SK-N-SH (cell line): ENCODE data around the gene APOL6. TPM values are rescaled to one million over a fixed set of nuclear protein-coding genes. Genes with fewer than 3 reads are reported as not detected.

Experiments used
- CTCF ChIA-PET: fragments of 300-600, 350-600 bp; formaldehyde crosslinking; extraction: SDS; loops from one replicate; lab custom pipeline; 2021; lab: Yijun Ruan, JAX
- POLR2A ChIA-PET: fragments of 350-600 bp; sonication (Branson Sonifier 250); formaldehyde crosslinking; extraction: SDS; loops from one replicate; lab custom pipeline; 2020; ENCODE audit warnings: antibody characterized with exemption, inconsistent platforms; lab: Yijun Ruan, JAX
- DNase-seq: peaks from one replicate; pipeline ENCODE4 v3.0.0; 2012
- H2AFZ ChIP-seq: fragments of 200-600 bp; sonication (generic); 2 replicates; pipeline ENCODE4 v1.8.1; 2016; ENCODE audit warnings: antibody characterized with exemption, mild to moderate bottlenecking, low read depth
- H3F3A ChIP-seq: fragments of 200-600 bp; sonication (generic); replicated peaks from 2 replicates; pipeline ENCODE3; 2016; ENCODE audit warnings: antibody characterized with exemption, mild to moderate bottlenecking; ENCODE audit not compliant: insufficient read depth
- H3K27ac ChIP-seq, 2 experiments: fragments of 200-500 bp in 1 of 2; fragments of 200-600 bp in 1 of 2; sonication (Bioruptor generic) in 1 of 2; sonication (generic), shearing (Covaris generic) in 1 of 2; 2 replicates each; pipeline versions ENCODE4 v1.5.1 to v1.6.1; 2014 to 2016; ENCODE audit warnings: low read depth in 2 of 2, inconsistent platforms in 1 of 2, low read length in 1 of 2, mild to moderate bottlenecking in 1 of 2, mixed read lengths in 1 of 2
- H3K27me3 ChIP-seq: fragments of 200-600 bp; sonication (generic), shearing (Covaris generic); 2 replicates; pipeline ENCODE4 v1.6.1; 2016; ENCODE audit warnings: mixed run types; ENCODE audit not compliant: insufficient read depth
- H3K36me3 ChIP-seq, 2 experiments: fragments of 200-500 bp in 1 of 2; fragments of 200-600 bp in 1 of 2; sonication (Bioruptor generic) in 1 of 2; sonication (generic) in 1 of 2; replicated peaks in 1 of 2; 2 replicates each; pipeline versions ENCODE3 to v1.5.1; 2014 to 2016; ENCODE audit warnings: low read length in 1 of 2, mild to moderate bottlenecking in 1 of 2; ENCODE audit not compliant: insufficient read depth in 2 of 2, control insufficient read depth in 1 of 2
- H3K4me1 ChIP-seq, 2 experiments: fragments of 200-500 bp in 1 of 2; fragments of 200-600 bp in 1 of 2; sonication (Bioruptor generic) in 1 of 2; sonication (generic), shearing (Covaris generic) in 1 of 2; 2 replicates each; pipeline versions ENCODE4 v1.5.1 to v1.6.1; 2014 to 2016; ENCODE audit warnings: low read depth in 1 of 2, low read length in 1 of 2, mixed run types in 1 of 2; ENCODE audit not compliant: insufficient read depth in 2 of 2, control insufficient read depth in 1 of 2
- H3K4me2 ChIP-seq: fragments of 200-600 bp; sonication (generic), shearing (Covaris generic); 2 replicates; pipeline ENCODE4 v1.6.1; 2017; ENCODE audit warnings: mixed run types
- H3K4me3 ChIP-seq, 2 experiments: fragments of 200-500 bp in 1 of 2; fragments of 200-600 bp in 1 of 2; sonication (Bioruptor generic) in 1 of 2; sonication (generic), shearing (Covaris generic) in 1 of 2; 2 replicates each; pipeline versions ENCODE4 v1.5.1 to v1.8.1; 2014 to 2016; ENCODE audit warnings: low read depth in 2 of 2, inconsistent platforms in 1 of 2, low read length in 1 of 2, mild to moderate bottlenecking in 1 of 2, mixed read lengths in 1 of 2, moderate library complexity in 1 of 2
- H3K79me2 ChIP-seq: fragments of 200-600 bp; sonication (generic); 2 replicates; pipeline ENCODE4 v1.8.1; 2017; ENCODE audit warnings: mild to moderate bottlenecking; ENCODE audit not compliant: insufficient read depth
- H3K9ac ChIP-seq: fragments of 200-600 bp; sonication (generic); 2 replicates; pipeline ENCODE4 v1.6.1; 2017; ENCODE audit warnings: mixed run types
- H3K9me2 ChIP-seq: fragments of 200-600 bp; sonication (generic); 2 replicates; pipeline ENCODE4 v1.6.1; 2017; ENCODE audit warnings: mixed run types
- H3K9me3 ChIP-seq: fragments of 200-600 bp; sonication (generic); 2 replicates; pipeline ENCODE4 v1.6.1; 2017; ENCODE audit warnings: mixed run types, mild to moderate bottlenecking, moderate library complexity
- H4K20me1 ChIP-seq: fragments of 200-600 bp; sonication (generic); 2 replicates; pipeline ENCODE4 v1.6.1; 2017; ENCODE audit warnings: mild to moderate bottlenecking, mixed run types; ENCODE audit not compliant: insufficient read depth
- EZH2phosphoT487 ChIP-seq: fragments of 200-600 bp; sonication (generic); IDR thresholded peaks from 2 replicates; pipeline ENCODE4 v1.6.1; 2017; ENCODE audit warnings: low read depth, mixed run types, mild to moderate bottlenecking, antibody characterized with exemption, moderate library complexity, borderline replicate concordance
- FOSL2 ChIP-seq: IDR thresholded peaks from 2 replicates; pipeline ENCODE4 v1.4.0; 2012; ENCODE audit warnings: low read depth, mild to moderate bottlenecking, moderate library complexity, borderline replicate concordance
- FOXM1 ChIP-seq: IDR thresholded peaks from 2 replicates; pipeline ENCODE4 v1.4.0; 2012; ENCODE audit warnings: low read depth, mild to moderate bottlenecking
- GABPA ChIP-seq: IDR thresholded peaks from 2 replicates; pipeline ENCODE4 v1.4.0; 2012; ENCODE audit warnings: low read depth, mild to moderate bottlenecking
- MAX ChIP-seq: IDR thresholded peaks from 2 replicates; pipeline ENCODE4 v1.4.0; 2012; ENCODE audit warnings: low read depth
- MXI1 ChIP-seq: IDR thresholded peaks from 2 replicates; pipeline ENCODE4 v1.6.1; 2012; ENCODE audit warnings: mild to moderate bottlenecking, low read depth, low read length, improper control_type of control experiment
- RAD21 ChIP-seq: IDR thresholded peaks from 2 replicates; pipeline ENCODE4 v1.6.1; 2012; ENCODE audit warnings: mild to moderate bottlenecking, low read length
- REST ChIP-seq: IDR thresholded peaks from 2 replicates; pipeline ENCODE4 v1.6.1; 2012; ENCODE audit warnings: mild to moderate bottlenecking, low read depth, low read length, moderate library complexity
- RFX5 ChIP-seq: IDR thresholded peaks from 2 replicates; pipeline ENCODE4 v1.6.1; 2012; ENCODE audit warnings: mild to moderate bottlenecking, improper control_type of control experiment, low read length
- TAF1 ChIP-seq: IDR thresholded peaks from 2 replicates; pipeline ENCODE4 v1.6.1; 2012; ENCODE audit warnings: low read depth, mild to moderate bottlenecking, low read length, moderate library complexity, borderline replicate concordance
- TCF12 ChIP-seq: IDR thresholded peaks from 2 replicates; pipeline ENCODE4 v1.4.0; 2012
- USF1 ChIP-seq: IDR thresholded peaks from 2 replicates; pipeline ENCODE4 v1.4.0; 2012; ENCODE audit warnings: low read depth, borderline replicate concordance
- WGBS: methylation state at CpG from one replicate; pipeline ENCODE4 v1.1.6; 2017; ENCODE audit warnings: low lambda C conversion rate; 5-methylcytosine and 5-hydroxymethylcytosine counted together
- polyA plus RNA-seq, 3 experiments: library from polyadenylated mRNA; depleted of rRNA; stranded (reverse); fragments of >200 nt; gene quantifications; 2 replicates each; pipeline ENCODE4 v1.2.3, GENCODE V29; 2012

The APOL6 gene
- polyA plus RNA-seq, 1 of the 3 experiments (the other 2 are of a cell fraction): 0.90 TPM

GRCh38 chr22:35643991-35644390, 4.3 kb upstream of the APOL6 start:
- Histone ChIP-seq H3K4me2 (no peak overlapping the region), H2AFZ (no peak overlapping the region), H3K9me2 (no peaks in the 10 kb centered on the region), H4K20me1 (no peaks in the 10 kb centered on the region), H3K4me1 (peaks cover 16 to 20% of the 10 kb centered on the region in 2 experiments; a peak in 3 of 4 replicates), H3K27me3 (no peaks in the 10 kb centered on the region), H3K27ac (no peak overlapping the region), H3K36me3 (no peaks in the 10 kb centered on the region), H3K9me3 (no peaks in the 10 kb centered on the region), H3F3A (no peaks in the 10 kb centered on the region), H3K79me2 (no peaks in the 10 kb centered on the region), H3K4me3 (no peak overlapping the region), H3K9ac (no peak overlapping the region)
- WGBS: 100% methylated on average over 1 of the region's 1 CpG
- TF ChIP-seq RFX5: no peak
- no peak for TF ChIP-seq MAX
- no peak for TF ChIP-seq FOXM1
- no peak for TF ChIP-seq FOSL2
- no peak for TF ChIP-seq REST
- TF ChIP-seq RAD21: no peak
- no peak for TF ChIP-seq TAF1
- no peak for TF ChIP-seq EZH2phosphoT487
- TF ChIP-seq GABPA: no peak
- no peak for TF ChIP-seq USF1
- TF ChIP-seq MXI1: no peak
- POLR2A ChIA-PET: no interaction called here
- CTCF ChIA-PET: no interaction called here
- no peak for DNase-seq

GRCh38 chr22:35645646-35646045, 2.6 kb upstream of the APOL6 start:
- Histone ChIP-seq H3K4me1 (peaks cover 17% of the 10 kb centered on the region in 2 experiments; a peak in 3 of 4 replicates), H3K36me3 (no peaks in the 10 kb centered on the region), H3K9me2 (no peaks in the 10 kb centered on the region), H4K20me1 (no peaks in the 10 kb centered on the region), H3K9me3 (no peaks in the 10 kb centered on the region), H3K27ac (no peak overlapping the region), H3F3A (no peaks in the 10 kb centered on the region), H3K4me2 (no peak overlapping the region), H2AFZ (no peak overlapping the region), H3K79me2 (no peaks in the 10 kb centered on the region), H3K9ac (no peak overlapping the region), H3K4me3 (no peak overlapping the region), H3K27me3 (no peaks in the 10 kb centered on the region)
- 89% methylated on average over 4 of the region's 4 CpGs for WGBS
- DNase-seq: no peak
- CTCF ChIA-PET: no interaction called here
- POLR2A ChIA-PET: no interaction called here
- TF ChIP-seq TCF12: no peak
- TF ChIP-seq MXI1: no peak
- no peak for TF ChIP-seq USF1
